ENCODE data around the gene ELAVL4.

The ELAVL4 gene

DNA sequence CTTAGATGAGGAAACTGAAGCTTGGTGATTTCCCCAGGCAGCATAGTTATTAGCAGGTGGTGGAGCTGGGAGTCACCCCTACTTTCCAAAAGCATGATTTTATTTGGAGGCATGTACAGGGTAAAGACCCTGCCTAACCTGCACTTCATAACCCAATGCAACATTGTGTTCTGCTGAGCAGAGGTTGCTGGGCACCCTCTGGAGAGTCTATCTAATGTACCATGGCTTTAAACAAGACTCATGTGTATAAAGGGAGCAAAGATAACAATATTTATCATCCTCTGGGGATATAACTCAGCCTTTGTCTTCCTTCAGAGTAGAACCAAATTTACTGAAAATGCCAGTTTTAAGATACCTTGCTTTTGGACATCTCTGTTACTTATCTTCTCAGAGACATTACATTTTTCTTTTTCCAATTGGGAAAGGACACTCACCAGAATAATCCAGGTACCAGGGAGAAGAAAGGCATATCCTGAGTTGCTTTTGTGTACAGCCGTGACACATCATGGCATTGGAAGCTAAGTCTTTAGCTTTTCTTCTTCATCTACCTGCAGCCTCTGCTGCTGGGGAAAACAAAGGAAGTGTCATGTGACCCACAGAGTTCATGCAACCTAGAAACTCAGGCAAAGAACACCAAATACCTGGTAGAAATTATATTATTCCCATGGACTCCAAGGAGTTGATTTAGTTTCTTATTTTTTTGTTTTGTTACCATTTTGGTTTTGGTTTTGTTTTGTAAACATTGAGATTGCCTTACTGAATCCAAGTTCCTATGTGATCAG is 39.6 kb downstream of the ELAVL4 start:
- ChIA-PET CTCF (no interaction called here), POLR2A (ENCODE audit: low non-redundant PET) (no interaction called here)
- no peak overlapping the region for H3K27ac ChIP-seq
- TF ChIP-seq, protein P1, sequence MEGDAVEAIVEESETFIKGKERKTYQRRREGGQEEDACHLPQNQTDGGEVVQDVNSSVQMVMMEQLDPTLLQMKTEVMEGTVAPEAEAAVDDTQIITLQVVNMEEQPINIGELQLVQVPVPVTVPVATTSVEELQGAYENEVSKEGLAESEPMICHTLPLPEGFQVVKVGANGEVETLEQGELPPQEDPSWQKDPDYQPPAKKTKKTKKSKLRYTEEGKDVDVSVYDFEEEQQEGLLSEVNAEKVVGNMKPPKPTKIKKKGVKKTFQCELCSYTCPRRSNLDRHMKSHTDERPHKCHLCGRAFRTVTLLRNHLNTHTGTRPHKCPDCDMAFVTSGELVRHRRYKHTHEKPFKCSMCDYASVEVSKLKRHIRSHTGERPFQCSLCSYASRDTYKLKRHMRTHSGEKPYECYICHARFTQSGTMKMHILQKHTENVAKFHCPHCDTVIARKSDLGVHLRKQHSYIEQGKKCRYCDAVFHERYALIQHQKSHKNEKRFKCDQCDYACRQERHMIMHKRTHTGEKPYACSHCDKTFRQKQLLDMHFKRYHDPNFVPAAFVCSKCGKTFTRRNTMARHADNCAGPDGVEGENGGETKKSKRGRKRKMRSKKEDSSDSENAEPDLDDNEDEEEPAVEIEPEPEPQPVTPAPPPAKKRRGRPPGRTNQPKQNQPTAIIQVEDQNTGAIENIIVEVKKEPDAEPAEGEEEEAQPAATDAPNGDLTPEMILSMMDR (conservative IDR thresholded peaks at IDR 0.05; ENCODE audit: low read depth), result no peak
- no peak for DNase-seq (ENCODE audit: low spot score)

DNA sequence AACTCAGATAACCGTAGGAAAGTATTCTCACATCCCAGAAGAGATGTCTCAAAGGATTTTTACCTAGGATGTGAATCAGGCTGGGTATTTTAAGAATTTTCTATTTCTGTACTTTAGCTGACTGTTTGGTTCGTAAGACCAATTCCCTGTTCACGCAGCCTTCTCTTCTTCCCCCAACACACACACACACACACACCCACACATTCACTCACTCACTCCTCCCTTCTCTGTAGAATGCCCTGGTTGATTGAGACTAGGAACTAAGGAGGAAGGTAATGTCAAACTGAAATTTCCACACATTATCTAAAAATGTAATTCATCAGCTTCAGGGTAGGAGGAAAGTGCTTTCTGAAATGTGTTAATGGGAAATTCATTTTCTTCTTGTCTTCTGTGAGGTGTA is 43.5 kb downstream of the ELAVL4 start:
- DNase-seq (ENCODE audit: low spot score), result no peak
- ChIA-PET POLR2A (ENCODE audit: low non-redundant PET) (no interaction called here), CTCF (no interaction called here)
- TF ChIP-seq, protein P1 (conservative IDR thresholded peaks at IDR 0.05; ENCODE audit: low read depth), result no peak
- no peak overlapping the region for H3K27ac ChIP-seq

DNA sequence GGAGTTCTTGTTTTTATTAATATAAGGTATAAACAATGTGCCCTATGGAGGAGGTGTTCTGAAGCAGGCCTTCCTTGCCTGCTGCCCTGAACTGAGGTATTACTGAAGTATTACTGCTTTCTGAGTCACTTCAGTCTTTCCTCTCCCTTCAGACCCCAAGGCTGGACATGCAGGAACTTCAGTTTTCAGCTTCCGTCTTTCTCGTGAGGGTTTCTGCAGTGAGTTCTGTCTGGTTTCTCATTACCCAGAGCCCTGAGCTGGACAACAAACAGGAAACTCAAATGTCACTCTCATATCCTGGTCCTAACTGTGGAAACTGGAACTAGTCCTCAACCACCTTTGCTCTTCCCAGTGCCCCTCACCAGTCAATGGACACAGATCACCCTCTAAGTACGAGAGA is 46.8 kb downstream of the ELAVL4 start:
- DNase-seq (ENCODE audit: low spot score), result no peak
- TF ChIP-seq, protein P1 (conservative IDR thresholded peaks at IDR 0.05; ENCODE audit: low read depth), result no peak
- ChIA-PET POLR2A (ENCODE audit: low non-redundant PET) (no interaction called here), CTCF (no interaction called here)
- no peak overlapping the region for H3K27ac ChIP-seq

DNA sequence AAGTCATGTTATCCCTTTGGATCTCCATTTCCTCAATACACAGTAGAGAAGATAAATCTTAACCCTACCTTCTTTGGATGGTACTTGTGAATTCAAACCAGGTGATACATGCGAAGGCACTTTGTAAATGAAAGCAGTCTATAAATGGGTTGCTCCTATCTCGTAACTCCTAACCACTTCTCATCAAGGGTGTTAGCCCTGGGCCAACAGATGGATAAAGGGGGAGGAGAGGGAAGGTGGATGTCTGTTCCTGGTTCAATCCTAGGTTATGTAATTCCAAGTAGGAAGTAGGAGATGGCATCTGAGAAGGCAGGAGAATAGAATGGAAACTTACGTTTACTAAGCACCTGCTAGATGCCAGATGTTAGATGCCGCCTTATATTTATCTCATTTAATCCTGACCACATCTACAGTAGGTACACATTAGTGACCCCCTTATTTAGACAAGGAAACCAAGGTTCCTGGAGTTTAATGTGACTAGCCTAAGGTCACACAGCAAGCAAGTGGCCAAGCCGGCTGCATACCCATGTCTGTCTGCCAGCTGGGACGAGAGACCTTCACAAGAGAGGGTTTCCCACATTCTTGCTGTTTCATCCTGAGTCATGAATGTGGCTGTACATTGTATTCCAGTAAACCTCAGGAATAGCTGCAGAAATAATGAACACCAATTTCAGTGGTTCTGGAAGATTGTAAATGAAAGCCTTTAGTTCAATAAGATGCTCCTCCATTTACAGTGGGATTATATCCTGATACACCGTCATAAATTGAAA is 47.7 kb downstream of the ELAVL4 start:
- POLR2A ChIA-PET (ENCODE audit: low non-redundant PET), result no interaction called here
- DNase-seq (ENCODE audit: low spot score), result no peak
- H3K27ac ChIP-seq, result no peak overlapping the region
- TF ChIP-seq, protein P1 (conservative IDR thresholded peaks at IDR 0.05; ENCODE audit: low read depth), result no peak
- CTCF ChIA-PET, result no interaction called here

DNA sequence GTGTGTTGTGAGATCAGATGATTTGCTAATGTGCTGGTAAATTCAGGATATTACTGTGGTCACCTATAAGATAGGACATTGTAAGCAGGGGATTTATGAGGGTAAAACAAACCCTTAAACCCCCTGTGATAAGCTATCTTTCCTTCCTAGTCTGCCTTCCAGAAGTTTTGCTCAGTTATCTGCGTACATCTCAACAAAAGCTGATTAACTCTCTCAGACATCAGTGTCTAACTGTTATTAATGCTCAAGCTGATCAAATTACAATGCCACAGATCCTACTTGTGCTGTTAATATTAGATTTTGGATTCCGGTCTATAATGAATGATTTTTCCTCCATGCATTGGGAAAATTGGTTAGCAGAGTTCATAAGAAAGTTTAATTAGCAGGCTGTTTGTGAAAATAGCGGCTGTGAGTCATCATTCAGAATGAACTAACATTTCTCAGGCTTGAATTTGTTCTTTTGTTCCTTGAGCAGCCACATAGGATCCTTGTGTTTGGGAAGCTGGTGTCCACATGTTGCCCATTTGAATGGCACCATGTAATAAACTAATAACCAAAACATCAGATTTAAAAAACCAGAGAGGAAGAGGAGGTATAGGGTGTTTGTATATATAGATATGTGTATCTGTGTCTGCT is 48.7 kb downstream of the ELAVL4 start:
- TF ChIP-seq, protein P1 (conservative IDR thresholded peaks at IDR 0.05; ENCODE audit: low read depth), result no peak
- H3K27ac ChIP-seq, result no peak overlapping the region
- no peak for DNase-seq (ENCODE audit: low spot score)
- ChIA-PET CTCF (interaction anchor here (0.7 kb wide), 1 partner anchor 268 kb away, joined by 3 read pairs; no protein-coding TSS in a partner anchor), POLR2A (ENCODE audit: low non-redundant PET) (no interaction called here)

DNA sequence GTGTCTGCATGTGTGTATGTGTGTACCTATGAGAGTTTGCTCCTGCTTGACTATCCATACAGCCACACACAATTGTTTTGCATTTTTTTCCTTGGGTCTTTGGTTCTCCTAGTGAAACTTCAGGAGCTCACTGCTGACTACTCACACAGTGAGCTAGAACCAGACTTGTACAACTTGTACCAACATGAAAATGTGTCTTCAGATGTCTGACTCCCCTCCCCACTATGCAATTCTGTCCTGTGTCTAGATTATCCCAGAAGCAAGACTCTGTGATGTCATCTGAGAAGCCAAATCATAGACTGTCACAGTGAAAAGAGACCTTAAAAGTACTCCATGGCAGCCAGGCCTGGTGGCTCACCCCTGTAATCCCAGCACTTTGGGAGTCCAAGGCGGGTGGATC is 49.7 kb downstream of the ELAVL4 start:
- H3K27ac ChIP-seq, result no peak overlapping the region
- DNase-seq (ENCODE audit: low spot score), result no peak
- POLR2A ChIA-PET (ENCODE audit: low non-redundant PET), result no interaction called here
- TF ChIP-seq, protein P1 (conservative IDR thresholded peaks at IDR 0.05; ENCODE audit: low read depth), result no peak
- CTCF ChIA-PET, result interaction anchor here (1.0 kb wide), 1 partner anchor 175 kb away, joined by 6 read pairs; no protein-coding TSS in a partner anchor

Measured in RWPE1 (cell line).